Measurements from ENCODE around the gene HSF2BP.
"Not testable (repeated sequence)": the region's sequence is repeated elsewhere in the genome, so short reads cannot be mapped to it uniquely, and the experiment has no call there.

The HSF2BP gene

GRCh38 chr21:43516860-43517627 lies 142.2 kb downstream of the HSF2BP start:
- not testable (repeated sequence) for DNase-seq (ENCODE audit: low read depth in 2 of 2)

GRCh38 chr21:43516295-43516847 lies 142.9 kb downstream of the HSF2BP start:
- DNase-seq (ENCODE audit: low read depth in 2 of 2), result not testable (repeated sequence)

GRCh38 chr21:43514834-43515233 lies 144.5 kb downstream of the HSF2BP start:
- not testable (repeated sequence) for DNase-seq (ENCODE audit: low read depth in 2 of 2)

- DNase-seq (ENCODE audit: low read depth in 2 of 2), result not testable (repeated sequence)
Measured at GRCh38 chr21:43513023-43513422, 146.3 kb downstream of the HSF2BP start.

- not testable (repeated sequence) for DNase-seq (ENCODE audit: low read depth in 2 of 2)
Measured at GRCh38 chr21:43511209-43511608, 148.1 kb downstream of the HSF2BP start.

GRCh38 chr21:43510669-43511068 lies 148.6 kb downstream of the HSF2BP start:
- not testable (repeated sequence) for DNase-seq (ENCODE audit: low read depth in 2 of 2)

- not testable (repeated sequence) for DNase-seq (ENCODE audit: low read depth in 2 of 2)
Measured at GRCh38 chr21:43503892-43504291, 155.4 kb downstream of the HSF2BP start.

- not testable (repeated sequence) for DNase-seq (ENCODE audit: low read depth in 2 of 2)
Measured at GRCh38 chr21:43503075-43503750, 156.1 kb downstream of the HSF2BP start.

GRCh38 chr21:43502407-43503071 lies 156.7 kb downstream of the HSF2BP start:
- DNase-seq (ENCODE audit: low read depth in 2 of 2), result not testable (repeated sequence)

- DNase-seq (ENCODE audit: low read depth in 2 of 2), result not testable (repeated sequence)
Measured at GRCh38 chr21:43498924-43499323, 160.4 kb downstream of the HSF2BP start.

- not testable (repeated sequence) for DNase-seq (ENCODE audit: low read depth in 2 of 2)
Measured at GRCh38 chr21:43498065-43498464, 161.2 kb downstream of the HSF2BP start.

GRCh38 chr21:43494279-43495012 lies 164.8 kb downstream of the HSF2BP start:
- not testable (repeated sequence) for DNase-seq (ENCODE audit: low read depth in 2 of 2)

GRCh38 chr21:43493471-43493870 lies 165.8 kb downstream of the HSF2BP start:
- DNase-seq (ENCODE audit: low read depth in 2 of 2), result not testable (repeated sequence)

- not testable (repeated sequence) for DNase-seq (ENCODE audit: low read depth in 2 of 2)
Measured at GRCh38 chr21:43488235-43488634, 171.1 kb downstream of the HSF2BP start.

GRCh38 chr21:43486051-43486450 lies 173.2 kb downstream of the HSF2BP start:
- DNase-seq (ENCODE audit: low read depth in 2 of 2), result not testable (repeated sequence)

- DNase-seq (ENCODE audit: low read depth in 2 of 2), result not testable (repeated sequence)
Measured at GRCh38 chr21:43485016-43485415, 174.3 kb downstream of the HSF2BP start.

- DNase-seq (ENCODE audit: low read depth in 2 of 2), result not testable (repeated sequence)
Measured at GRCh38 chr21:43479197-43479596, 180.1 kb downstream of the HSF2BP start.
